Body of pancreas (tissue), 4 donors: Measurements from ENCODE around the gene EHD3. TPM values are rescaled to one million over a fixed set of nuclear protein-coding genes. Genes with fewer than 3 reads are reported as not detected.

Experiments
- ATAC-seq: fragments of 150-250 bp; one replicate; pipeline ENCODE4 v1.9.1; 2016
- DNase-seq, 4 donors: peaks; one replicate each; pipeline ENCODE4 v3.0.0-alpha.2; 2019
- H3K27ac ChIP-seq, 4 donors: fragments of 200-600 bp; sonication (generic); 1 replicate in 3 of 4; 2 replicates in 1 of 4; pipeline versions ENCODE4 v1.5.1 to v1.6.1; 2016 to 2019; ENCODE audit warnings: mild to moderate bottlenecking in 1 of 4, mixed read lengths in 1 of 4, moderate library complexity in 1 of 4
- H3K27me3 ChIP-seq, 2 donors: fragments of 200-600 bp; sonication (generic); one replicate each; pipeline ENCODE4 v1.6.0; 2016; ENCODE audit warnings: mild to moderate bottlenecking in 1 of 2
- H3K36me3 ChIP-seq, 2 donors: fragments of 200-600 bp; sonication (generic); replicated peaks in 1 of 2; 2 replicates each; pipeline ENCODE4 v1.5.1; 2016; ENCODE audit warnings: low read depth in 2 of 2; ENCODE audit not compliant: insufficient read depth in 1 of 2
- H3K4me1 ChIP-seq: fragments of 200-600 bp; sonication (generic); one replicate; pipeline ENCODE4 v1.6.0; 2016
- H3K4me3 ChIP-seq, 2 donors: fragments of 200-600 bp; sonication (generic); 1 replicate in 1 of 2; 2 replicates in 1 of 2; pipeline ENCODE4 v1.5.1; 2016 to 2019
- H3K9me3 ChIP-seq, 3 donors: fragments of 200-600 bp; sonication (generic); 1 replicate in 2 of 3; 2 replicates in 1 of 3; pipeline ENCODE4 v1.5.1; 2016
- CTCF ChIP-seq, 7 experiments: fragments of 450-650 bp in 4 of 7; fragments of 200-600 bp in 3 of 7; sonication (generic) in 3 of 7; IDR thresholded peaks; one replicate each; pipeline ENCODE4 v1.5.1; 2016 to 2019; ENCODE audit warnings: antibody characterized with exemption in 7 of 7
- POLR2A ChIP-seq, 3 donors: fragments of 450-650 bp; IDR thresholded peaks; one replicate each; pipeline ENCODE4 v1.6.1; 2016; ENCODE audit warnings: antibody characterized with exemption in 3 of 3, mild to moderate bottlenecking in 2 of 3
- WGBS, 2 donors: methylation state at CpG; one replicate each; pipeline ENCODE4 v1.1.5; 2017; 5-methylcytosine and 5-hydroxymethylcytosine counted together
- intact Hi-C: fragments of 100-400 bp; cut with DNase I; formaldehyde crosslinking; loops from one replicate; pipeline ENCODE4 v1.15.1; 2023
- total RNA-seq, 2 donors: library from RNA; depleted of rRNA; stranded (reverse); fragments of >200 nt; gene quantifications; one replicate each; pipeline ENCODE4 v1.1.0, GENCODE V29; 2016

EHD3 gene
- total RNA-seq, 2 donors from 2014 or later = 0.99 to 2.3 TPM

- DNase-seq = no peak
- no peak overlapping the region for H3K27ac ChIP-seq
- 86 to 89% methylated on average over 8 to 15 of the region's 15 CpGs for WGBS, 2 donors
- no peak overlapping the region for H3K4me3 ChIP-seq
- no peaks in the 10 kb centered on the region for H3K4me1 ChIP-seq
- no peak for ATAC-seq
- no peaks in the 10 kb centered on the region for H3K27me3 ChIP-seq
- intact Hi-C loops = no loop called here
- no peaks in the 10 kb centered on the region for H3K9me3 ChIP-seq
- no peaks in the 10 kb centered on the region for H3K36me3 ChIP-seq
- TF ChIP-seq CTCF (IDR thresholded peaks at IDR 0.05) (no peak), POLR2A (IDR thresholded peaks at IDR 0.05) (no peak)
Measured at GRCh38 chr2:31249009-31249690, 15.2 kb downstream of the EHD3 start.

GRCh38 chr2:31251018-31251417 lies 17.1 kb downstream of the EHD3 start:
- H3K27ac ChIP-seq = no peak overlapping the region
- H3K4me3 ChIP-seq = no peak overlapping the region
- no peaks in the 10 kb centered on the region for H3K4me1 ChIP-seq
- no peaks in the 10 kb centered on the region for H3K9me3 ChIP-seq
- H3K27me3 ChIP-seq = no peaks in the 10 kb centered on the region
- ATAC-seq (no peak), DNase-seq (no peak)
- H3K36me3 ChIP-seq = no peaks in the 10 kb centered on the region
- TF ChIP-seq POLR2A (IDR thresholded peaks at IDR 0.05) (no peak), CTCF (IDR thresholded peaks at IDR 0.05) (no peak)
- WGBS, 2 donors = 77 to 95% methylated on average over 2 to 3 of the region's 3 CpGs
- intact Hi-C loops = no loop called here

- Histone ChIP-seq H3K27ac (no peak overlapping the region), H3K4me3 (no peak overlapping the region), H3K27me3 (no peaks in the 10 kb centered on the region), H3K36me3 (no peaks in the 10 kb centered on the region), H3K4me1 (no peaks in the 10 kb centered on the region), H3K9me3 (no peaks in the 10 kb centered on the region)
- TF ChIP-seq CTCF (IDR thresholded peaks at IDR 0.05) (no peak), POLR2A (IDR thresholded peaks at IDR 0.05) (no peak)
- DNase-seq (no peak), ATAC-seq (no peak)
- WGBS, 2 donors = 74 to 100% methylated on average over 1 to 6 of the region's 6 CpGs
- intact Hi-C loops = no loop called here
Measured at GRCh38 chr2:31251851-31252250, 17.9 kb downstream of the EHD3 start.

GRCh38 chr2:31253356-31254131 lies 19.6 kb downstream of the EHD3 start:
- no peaks in the 10 kb centered on the region for H3K4me1 ChIP-seq
- ATAC-seq = no peak
- no peak overlapping the region for H3K27ac ChIP-seq
- WGBS, 2 donors = 74 to 79% methylated on average over 7 to 13 of the region's 13 CpGs
- TF ChIP-seq POLR2A (IDR thresholded peaks at IDR 0.05) = no peak
- no peak for TF ChIP-seq CTCF (IDR thresholded peaks at IDR 0.05)
- H3K27me3 ChIP-seq = no peaks in the 10 kb centered on the region
- H3K4me3 ChIP-seq = no peak overlapping the region
- DNase-seq = no peak
- H3K9me3 ChIP-seq = no peaks in the 10 kb centered on the region
- intact Hi-C loops = no loop called here
- H3K36me3 ChIP-seq = no peaks in the 10 kb centered on the region
